K562 (cell line): ENCODE measurements around the gene AGPAT1. TPM values are rescaled to one million over a fixed set of nuclear protein-coding genes. Genes with fewer than 3 reads are reported as not detected.

Source experiments
- CBX3 ChIP-seq, 2 experiments: IDR thresholded peaks; 1 replicate in 1 of 2; 2 replicates in 1 of 2; pipeline ENCODE4 v1.6.1; 2012; ENCODE audit warnings: inconsistent platforms in 2 of 2, low read length in 2 of 2, borderline replicate concordance in 1 of 2, control low read depth in 1 of 2
- HDAC2 ChIP-seq: fragments of 450-650 bp; IDR thresholded peaks from 2 replicates; pipeline ENCODE4 v1.6.1; 2016; ENCODE audit warnings: mild to moderate bottlenecking
- KAT2B ChIP-seq: IDR thresholded peaks from one replicate; pipeline ENCODE4 v1.6.1; 2012; ENCODE audit warnings: low read depth, mild to moderate bottlenecking, control low read depth, inconsistent platforms, low read length, moderate library complexity
- PYGO2 ChIP-seq: fragments of 450-650 bp; IDR thresholded peaks from 2 replicates; pipeline ENCODE4 v1.6.1; 2016; ENCODE audit warnings: mild to moderate bottlenecking, missing genetic modification characterization, moderate library complexity, missing compliant biosample characterization
- RBM25 ChIP-seq: fragments of 200-400 bp; formaldehyde crosslinking; IDR thresholded peaks from 2 replicates; pipeline ENCODE4 v1.6.1; 2018; ENCODE audit warnings: low read length, low read depth, moderate library complexity; ENCODE audit not compliant: severe bottlenecking
- SREBF1 ChIP-seq: fragments of 150-350 bp; IDR thresholded peaks from 2 replicates; pipeline ENCODE4 v1.6.1; 2014; ENCODE audit warnings: antibody characterized with exemption, low read depth, low read length, borderline replicate concordance
- SUPT5H ChIP-seq: fragments of 450-650 bp; IDR thresholded peaks from 2 replicates; pipeline ENCODE4 v1.6.1; 2016
- TOE1 ChIP-seq, 2 experiments: fragments of 450-650 bp in 1 of 2; sonication (generic) in 1 of 2; formaldehyde crosslinking in 1 of 2; IDR thresholded peaks; 2 replicates each; pipeline versions ENCODE4 v1.7.1 to v1.8.0; 2016 to 2022; ENCODE audit warnings: borderline replicate concordance in 2 of 2, mild to moderate bottlenecking in 2 of 2, antibody characterized with exemption in 1 of 2, inconsistent platforms in 1 of 2, low read depth in 1 of 2, missing genetic modification reagents in 1 of 2, moderate library complexity in 1 of 2
- ZNF197 ChIP-seq: fragments of 200-800 bp; sonication (Bioruptor generic); IDR thresholded peaks from 2 replicates; pipeline ENCODE4 v1.6.1; 2016; ENCODE audit warnings: low read depth, missing genetic modification characterization, missing compliant biosample characterization
- polyA plus RNA-seq, 8 experiments: library from polyadenylated mRNA; depleted of rRNA in 4 of 8; stranded (reverse) in 5 of 8; unstranded in 3 of 8; fragments of >200 nt; fragmentation: Nextera tagmentation in 2 of 8; fragmentation: Illumina TruSeq in 1 of 8; extraction: Ambion mirVana in 2 of 8; extraction: Trizol in 1 of 8; gene quantifications; 2 replicates each; pipeline versions ENCODE4 v1.2.1 to v1.2.3, GENCODE V29; 2011 to 2014; ENCODE audit warnings: inconsistent platforms in 1 of 8, missing spikeins in 1 of 8
- total RNA-seq, 7 experiments: library from RNA; depleted of rRNA in 6 of 7; stranded (reverse); fragments of >200 nt in 6 of 7; fragmentation: Illumina TruSeq in 2 of 7; extraction: Trizol in 2 of 7; gene quantifications; 2 replicates each; pipeline versions ENCODE4 v1.2.1 to v1.2.3, GENCODE V29; 2011 to 2021; ENCODE audit warnings: low replicate concordance in 1 of 7
- TF ChIP-seq, protein P1 (sequence below): fragments of 200-800 bp; sonication (Bioruptor generic); IDR thresholded peaks from 2 replicates; pipeline ENCODE4 v1.6.1; 2016; ENCODE audit warnings: missing genetic modification characterization, missing compliant biosample characterization
- TF ChIP-seq, protein P2 (sequence below), 2 experiments: IDR thresholded peaks in 1 of 2; conservative IDR thresholded peaks in 1 of 2; 2 replicates each; pipeline ENCODE4 v1.6.1; 2016; ENCODE audit warnings: low read depth in 2 of 2, mild to moderate bottlenecking in 1 of 2, missing compliant biosample characterization in 1 of 2, missing genetic modification characterization in 1 of 2, moderate library complexity in 1 of 2
- TF ChIP-seq, protein P3 (sequence below): fragments of 450-650 bp; formaldehyde crosslinking; IDR thresholded peaks from 2 replicates; pipeline ENCODE4 v1.4.0; 2020; ENCODE audit warnings: mild to moderate bottlenecking, moderate library complexity
- TF ChIP-seq, protein P4 (sequence below): fragments of 250-450 bp; sonication (Bioruptor Pico); IDR thresholded peaks from 2 replicates; pipeline ENCODE4 v1.4.0; 2020; ENCODE audit warnings: mild to moderate bottlenecking, moderate library complexity, borderline replicate concordance

Gene AGPAT1
- total and polyA plus RNA-seq, 9 of the 15 experiments (the other 6 are each of a cell fraction or from before 2014, with no cell fraction given): 37.9 to 176 (median 69.4) TPM

DNA sequence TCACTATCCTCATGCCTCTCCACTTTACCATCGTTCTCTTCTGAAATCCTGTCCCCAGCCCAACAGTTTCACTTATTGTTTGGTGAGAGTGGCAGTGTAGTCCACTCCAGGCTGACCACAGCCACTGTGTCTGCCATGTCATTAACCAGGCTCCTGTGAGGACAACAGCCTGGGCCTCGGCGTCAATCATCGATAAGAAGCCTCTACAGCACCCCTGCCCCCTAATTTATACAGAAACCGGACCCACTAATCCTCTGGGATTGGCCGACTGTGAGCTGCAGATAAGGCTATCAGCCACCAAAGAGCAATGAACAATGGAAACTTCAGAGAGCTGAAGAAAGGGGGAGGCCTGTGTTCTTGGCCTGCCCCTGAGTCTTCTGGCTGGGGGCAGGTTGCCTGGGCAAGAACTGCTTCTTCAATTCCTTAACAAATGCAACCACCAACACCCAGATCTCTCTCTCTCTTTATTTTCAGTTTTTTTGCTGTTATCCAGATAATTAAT lies 8.1 kb downstream of the AGPAT1 start (continued):
- TF ChIP-seq, protein P1, sequence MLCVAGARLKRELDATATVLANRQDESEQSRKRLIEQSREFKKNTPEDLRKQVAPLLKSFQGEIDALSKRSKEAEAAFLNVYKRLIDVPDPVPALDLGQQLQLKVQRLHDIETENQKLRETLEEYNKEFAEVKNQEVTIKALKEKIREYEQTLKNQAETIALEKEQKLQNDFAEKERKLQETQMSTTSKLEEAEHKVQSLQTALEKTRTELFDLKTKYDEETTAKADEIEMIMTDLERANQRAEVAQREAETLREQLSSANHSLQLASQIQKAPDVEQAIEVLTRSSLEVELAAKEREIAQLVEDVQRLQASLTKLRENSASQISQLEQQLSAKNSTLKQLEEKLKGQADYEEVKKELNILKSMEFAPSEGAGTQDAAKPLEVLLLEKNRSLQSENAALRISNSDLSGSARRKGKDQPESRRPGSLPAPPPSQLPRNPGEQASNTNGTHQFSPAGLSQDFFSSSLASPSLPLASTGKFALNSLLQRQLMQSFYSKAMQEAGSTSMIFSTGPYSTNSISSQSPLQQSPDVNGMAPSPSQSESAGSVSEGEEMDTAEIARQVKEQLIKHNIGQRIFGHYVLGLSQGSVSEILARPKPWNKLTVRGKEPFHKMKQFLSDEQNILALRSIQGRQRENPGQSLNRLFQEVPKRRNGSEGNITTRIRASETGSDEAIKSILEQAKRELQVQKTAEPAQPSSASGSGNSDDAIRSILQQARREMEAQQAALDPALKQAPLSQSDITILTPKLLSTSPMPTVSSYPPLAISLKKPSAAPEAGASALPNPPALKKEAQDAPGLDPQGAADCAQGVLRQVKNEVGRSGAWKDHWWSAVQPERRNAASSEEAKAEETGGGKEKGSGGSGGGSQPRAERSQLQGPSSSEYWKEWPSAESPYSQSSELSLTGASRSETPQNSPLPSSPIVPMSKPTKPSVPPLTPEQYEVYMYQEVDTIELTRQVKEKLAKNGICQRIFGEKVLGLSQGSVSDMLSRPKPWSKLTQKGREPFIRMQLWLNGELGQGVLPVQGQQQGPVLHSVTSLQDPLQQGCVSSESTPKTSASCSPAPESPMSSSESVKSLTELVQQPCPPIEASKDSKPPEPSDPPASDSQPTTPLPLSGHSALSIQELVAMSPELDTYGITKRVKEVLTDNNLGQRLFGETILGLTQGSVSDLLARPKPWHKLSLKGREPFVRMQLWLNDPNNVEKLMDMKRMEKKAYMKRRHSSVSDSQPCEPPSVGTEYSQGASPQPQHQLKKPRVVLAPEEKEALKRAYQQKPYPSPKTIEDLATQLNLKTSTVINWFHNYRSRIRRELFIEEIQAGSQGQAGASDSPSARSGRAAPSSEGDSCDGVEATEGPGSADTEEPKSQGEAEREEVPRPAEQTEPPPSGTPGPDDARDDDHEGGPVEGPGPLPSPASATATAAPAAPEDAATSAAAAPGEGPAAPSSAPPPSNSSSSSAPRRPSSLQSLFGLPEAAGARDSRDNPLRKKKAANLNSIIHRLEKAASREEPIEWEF: peak; percentile 86; the same call in 1 of the 2 replicates
- TF ChIP-seq SREBF1 (no peak), ZNF197 (CRISPR knock-in tag) (peak; percentile 83; the same call in 1 of the 2 replicates), SUPT5H (peak; percentile 64), HDAC2 (peak; percentile 95; the same call in 1 of the 2 replicates), CBX3 (IDR thresholded peaks at IDR 0.05; ENCODE audit: borderline replicate concordance in 1 of 2, low read length in 2 of 2) (peak in 1 of 2 experiments; percentile 68; a peak in 1 of 3 replicates), PYGO2 (peak; percentile 69; the same call in 1 of the 2 replicates), KAT2B (no peak), RBM25 (no peak), TOE1 (IDR thresholded peaks at IDR 0.05; ENCODE audit: borderline replicate concordance) (0 out of 2 replicates have a peak, but pooled peaks have one; percentile 15), TOE1 (CRISPR knock-in tag; IDR thresholded peaks at IDR 0.05; ENCODE audit: borderline replicate concordance, low read depth) (no peak)
- TF ChIP-seq, protein P2, sequence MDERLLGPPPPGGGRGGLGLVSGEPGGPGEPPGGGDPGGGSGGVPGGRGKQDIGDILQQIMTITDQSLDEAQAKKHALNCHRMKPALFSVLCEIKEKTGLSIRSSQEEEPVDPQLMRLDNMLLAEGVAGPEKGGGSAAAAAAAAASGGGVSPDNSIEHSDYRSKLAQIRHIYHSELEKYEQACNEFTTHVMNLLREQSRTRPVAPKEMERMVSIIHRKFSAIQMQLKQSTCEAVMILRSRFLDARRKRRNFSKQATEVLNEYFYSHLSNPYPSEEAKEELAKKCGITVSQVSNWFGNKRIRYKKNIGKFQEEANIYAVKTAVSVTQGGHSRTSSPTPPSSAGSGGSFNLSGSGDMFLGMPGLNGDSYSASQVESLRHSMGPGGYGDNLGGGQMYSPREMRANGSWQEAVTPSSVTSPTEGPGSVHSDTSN (CRISPR knock-in tag; IDR thresholded peaks at IDR 0.05; ENCODE audit: low read depth): peak; percentile 77
- TF ChIP-seq, protein P2 (tag; conservative IDR thresholded peaks at IDR 0.05; ENCODE audit: low read depth): no peak
- TF ChIP-seq, protein P3, sequence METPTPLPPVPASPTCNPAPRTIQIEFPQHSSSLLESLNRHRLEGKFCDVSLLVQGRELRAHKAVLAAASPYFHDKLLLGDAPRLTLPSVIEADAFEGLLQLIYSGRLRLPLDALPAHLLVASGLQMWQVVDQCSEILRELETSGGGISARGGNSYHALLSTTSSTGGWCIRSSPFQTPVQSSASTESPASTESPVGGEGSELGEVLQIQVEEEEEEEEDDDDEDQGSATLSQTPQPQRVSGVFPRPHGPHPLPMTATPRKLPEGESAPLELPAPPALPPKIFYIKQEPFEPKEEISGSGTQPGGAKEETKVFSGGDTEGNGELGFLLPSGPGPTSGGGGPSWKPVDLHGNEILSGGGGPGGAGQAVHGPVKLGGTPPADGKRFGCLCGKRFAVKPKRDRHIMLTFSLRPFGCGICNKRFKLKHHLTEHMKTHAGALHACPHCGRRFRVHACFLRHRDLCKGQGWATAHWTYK: peak; percentile 86
- TF ChIP-seq, protein P4, sequence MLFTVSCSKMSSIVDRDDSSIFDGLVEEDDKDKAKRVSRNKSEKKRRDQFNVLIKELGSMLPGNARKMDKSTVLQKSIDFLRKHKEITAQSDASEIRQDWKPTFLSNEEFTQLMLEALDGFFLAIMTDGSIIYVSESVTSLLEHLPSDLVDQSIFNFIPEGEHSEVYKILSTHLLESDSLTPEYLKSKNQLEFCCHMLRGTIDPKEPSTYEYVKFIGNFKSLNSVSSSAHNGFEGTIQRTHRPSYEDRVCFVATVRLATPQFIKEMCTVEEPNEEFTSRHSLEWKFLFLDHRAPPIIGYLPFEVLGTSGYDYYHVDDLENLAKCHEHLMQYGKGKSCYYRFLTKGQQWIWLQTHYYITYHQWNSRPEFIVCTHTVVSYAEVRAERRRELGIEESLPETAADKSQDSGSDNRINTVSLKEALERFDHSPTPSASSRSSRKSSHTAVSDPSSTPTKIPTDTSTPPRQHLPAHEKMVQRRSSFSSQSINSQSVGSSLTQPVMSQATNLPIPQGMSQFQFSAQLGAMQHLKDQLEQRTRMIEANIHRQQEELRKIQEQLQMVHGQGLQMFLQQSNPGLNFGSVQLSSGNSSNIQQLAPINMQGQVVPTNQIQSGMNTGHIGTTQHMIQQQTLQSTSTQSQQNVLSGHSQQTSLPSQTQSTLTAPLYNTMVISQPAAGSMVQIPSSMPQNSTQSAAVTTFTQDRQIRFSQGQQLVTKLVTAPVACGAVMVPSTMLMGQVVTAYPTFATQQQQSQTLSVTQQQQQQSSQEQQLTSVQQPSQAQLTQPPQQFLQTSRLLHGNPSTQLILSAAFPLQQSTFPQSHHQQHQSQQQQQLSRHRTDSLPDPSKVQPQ (CRISPR knock-in tag): no peak
